NCI-H187 treated with DMSO at 0.1 percent for 48 hours (cell line): ENCODE results near the gene CHRD.
"Not testable (repeated sequence)": the region's sequence is repeated elsewhere in the genome, so short reads cannot be mapped to it uniquely, and the experiment has no call there.

Experiments
- DNase-seq: peaks from one replicate; lab custom pipeline; 2025; lab: John Stamatoyannopoulos, UW

CHRD gene

DNA sequence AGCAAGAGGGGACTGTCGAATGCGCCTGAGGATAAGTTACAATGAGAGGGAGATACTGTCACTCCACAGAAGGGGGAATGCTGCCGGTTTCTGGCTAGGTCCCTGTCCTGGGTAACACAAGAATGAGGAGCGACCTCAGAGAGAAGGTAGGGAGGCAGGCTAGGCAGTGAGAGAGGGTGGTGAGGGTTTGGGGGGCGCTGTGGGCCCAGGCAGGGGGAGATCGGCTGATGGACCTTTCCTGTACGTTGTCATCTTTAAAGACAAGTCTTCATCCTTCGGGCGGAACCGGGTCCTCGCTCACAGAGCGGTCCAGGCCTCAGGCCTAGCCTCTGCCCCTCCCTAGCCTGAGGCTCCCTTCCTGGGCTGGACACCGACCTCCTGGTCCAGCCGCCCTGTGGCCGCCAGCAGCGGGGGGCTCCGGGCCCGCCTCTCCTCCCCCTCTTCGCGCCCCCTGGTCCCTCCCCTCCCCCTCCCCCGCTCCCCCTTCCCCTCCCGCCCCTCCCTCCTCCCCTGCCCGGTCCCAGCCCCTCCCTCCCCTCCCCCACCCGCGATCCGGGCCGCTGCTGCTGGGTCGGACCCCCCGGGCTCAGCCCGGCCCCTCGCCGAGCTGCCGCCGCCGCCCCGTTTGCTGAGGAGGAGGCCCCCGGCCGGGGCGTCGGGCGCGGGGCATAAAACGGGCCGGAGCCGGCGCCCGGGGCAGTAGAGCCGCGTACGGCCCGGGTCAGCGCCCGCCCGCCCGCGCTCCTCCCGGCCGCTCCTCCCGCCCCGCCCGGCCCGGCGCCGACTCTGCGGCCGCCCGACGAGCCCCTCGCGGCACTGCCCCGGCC lies at the start of gene CHRD:
CHRD (plus strand) TSS at position 697 of the 827 bp plus-strand sequence. CDS start 265 bp downstream, outside the sequence.
- DNase-seq = no peak

DNA sequence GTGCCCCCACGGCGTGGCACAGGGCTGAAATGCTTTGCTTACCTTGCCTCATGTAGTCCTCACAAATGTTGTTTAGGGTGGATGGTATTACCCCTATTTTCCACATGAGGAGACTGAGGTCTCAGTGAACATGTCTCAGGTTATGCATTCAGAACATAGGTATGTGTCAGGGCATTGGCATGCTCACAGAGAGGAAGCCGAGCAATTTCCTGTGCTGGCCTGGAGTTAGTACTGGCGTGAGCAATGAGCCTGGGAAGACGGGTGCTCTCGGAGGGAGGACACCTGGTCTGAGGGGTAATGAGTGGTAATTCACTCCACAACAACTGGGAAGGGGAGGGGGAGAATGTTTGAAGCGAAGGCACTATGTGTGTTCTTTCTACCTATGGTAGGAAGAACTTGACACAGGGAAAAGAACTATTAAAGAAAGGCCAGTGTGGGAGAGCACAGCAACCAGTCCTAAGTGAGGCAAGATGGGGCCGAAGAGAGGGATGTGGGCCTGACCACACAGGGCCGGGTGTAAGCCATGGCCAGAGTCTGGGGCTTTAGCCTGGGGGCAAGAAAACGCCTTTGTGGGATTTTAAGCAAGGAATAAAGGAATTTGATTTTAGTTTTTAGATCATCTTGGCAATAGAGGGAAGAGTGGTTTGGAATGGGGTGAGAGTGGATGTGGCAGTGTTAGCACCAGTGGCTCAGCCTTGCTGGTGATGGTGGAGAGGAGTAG lies 47.3 kb upstream of the CHRD start:
- no peak for DNase-seq

DNA sequence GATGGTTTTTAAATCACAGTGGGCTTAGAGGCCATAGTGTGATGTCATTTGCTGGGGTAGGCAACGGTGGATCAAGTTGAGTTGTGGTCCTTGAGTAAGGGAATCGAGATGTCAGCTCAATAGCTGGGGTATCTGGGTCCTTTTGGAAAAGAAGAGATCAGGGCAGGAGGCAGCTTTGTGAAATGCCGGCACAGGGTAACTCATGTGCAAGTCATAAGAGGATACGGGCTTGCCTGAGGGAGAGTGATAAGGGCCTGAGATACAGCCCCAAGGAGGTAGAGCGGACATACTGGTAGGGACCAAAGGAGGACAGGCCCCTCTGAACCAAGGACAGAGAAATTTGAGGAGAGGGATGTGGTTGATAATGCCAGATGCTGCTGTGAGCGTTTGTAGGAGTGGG lies 46.7 kb upstream of the CHRD start:
- no peak for DNase-seq

DNA sequence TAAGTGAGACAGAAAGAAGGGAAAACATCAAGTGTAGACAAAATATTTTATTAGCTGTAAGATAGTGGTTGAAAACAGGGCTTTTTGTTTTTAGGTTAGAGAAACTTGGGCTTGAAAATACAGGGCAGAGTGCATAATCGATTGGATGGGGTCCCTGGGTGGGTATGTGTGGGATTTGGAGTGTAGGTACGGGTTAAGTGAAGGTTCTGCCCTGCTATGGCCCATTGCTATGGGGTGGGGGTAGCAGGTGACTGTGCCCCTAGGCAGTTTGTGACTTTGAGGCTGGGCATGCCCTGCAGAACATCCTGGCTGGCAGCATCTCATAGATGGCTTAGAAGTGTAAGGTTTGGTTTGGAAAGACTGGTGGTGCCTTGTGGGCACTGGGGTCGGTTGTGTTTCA lies 46.2 kb upstream of the CHRD start:
- DNase-seq = no peak

DNA sequence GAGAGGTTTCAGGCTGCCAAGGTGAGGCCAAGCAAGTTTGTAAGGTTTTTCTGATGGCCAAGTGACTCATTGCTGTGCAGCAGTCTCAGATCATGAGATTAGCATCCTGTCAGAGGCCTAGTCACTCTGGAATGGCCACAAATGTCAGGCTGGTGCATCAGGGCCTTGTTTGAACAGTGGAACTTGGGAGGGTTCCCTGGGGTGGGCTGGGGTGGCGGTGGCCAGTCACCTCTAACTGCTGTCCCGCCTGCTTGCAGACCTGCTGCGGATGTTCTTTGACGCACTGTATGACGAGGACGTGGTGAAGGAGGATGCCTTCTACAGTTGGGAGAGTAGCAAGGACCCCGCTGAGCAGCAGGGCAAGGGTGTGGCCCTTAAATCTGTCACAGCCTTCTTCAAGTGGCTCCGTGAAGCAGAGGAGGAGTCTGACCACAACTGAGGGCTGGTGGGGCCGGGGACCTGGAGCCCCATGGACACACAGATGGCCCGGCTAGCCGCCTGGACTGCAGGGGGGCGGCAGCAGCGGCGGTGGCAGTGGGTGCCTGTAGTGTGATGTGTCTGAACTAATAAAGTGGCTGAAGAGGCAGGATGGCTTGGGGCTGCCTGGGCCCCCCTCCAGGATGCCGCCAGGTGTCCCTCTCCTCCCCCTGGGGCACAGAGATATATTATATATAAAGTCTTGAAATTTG lies 45.2 kb upstream of the CHRD start:
- DNase-seq = no peak

DNA sequence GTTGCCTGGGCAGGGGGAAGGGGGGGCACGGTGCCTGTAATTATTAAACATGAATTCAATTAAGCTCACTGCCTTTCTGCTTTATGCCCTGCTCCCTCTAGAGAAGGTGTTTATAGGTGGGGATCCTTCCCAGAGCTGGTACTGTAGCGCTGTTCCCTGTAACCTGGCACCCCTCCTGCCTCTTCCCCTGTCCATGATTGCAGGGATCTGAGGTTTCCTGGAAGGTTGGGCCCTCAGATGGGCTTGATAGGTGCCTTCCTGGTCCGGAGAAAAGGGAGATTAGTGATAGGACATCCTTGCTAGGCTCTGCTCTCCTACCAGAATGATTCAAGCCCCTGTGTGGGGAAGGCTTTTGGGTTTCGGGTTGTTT lies 44.6 kb upstream of the CHRD start:
- DNase-seq = no peak

DNA sequence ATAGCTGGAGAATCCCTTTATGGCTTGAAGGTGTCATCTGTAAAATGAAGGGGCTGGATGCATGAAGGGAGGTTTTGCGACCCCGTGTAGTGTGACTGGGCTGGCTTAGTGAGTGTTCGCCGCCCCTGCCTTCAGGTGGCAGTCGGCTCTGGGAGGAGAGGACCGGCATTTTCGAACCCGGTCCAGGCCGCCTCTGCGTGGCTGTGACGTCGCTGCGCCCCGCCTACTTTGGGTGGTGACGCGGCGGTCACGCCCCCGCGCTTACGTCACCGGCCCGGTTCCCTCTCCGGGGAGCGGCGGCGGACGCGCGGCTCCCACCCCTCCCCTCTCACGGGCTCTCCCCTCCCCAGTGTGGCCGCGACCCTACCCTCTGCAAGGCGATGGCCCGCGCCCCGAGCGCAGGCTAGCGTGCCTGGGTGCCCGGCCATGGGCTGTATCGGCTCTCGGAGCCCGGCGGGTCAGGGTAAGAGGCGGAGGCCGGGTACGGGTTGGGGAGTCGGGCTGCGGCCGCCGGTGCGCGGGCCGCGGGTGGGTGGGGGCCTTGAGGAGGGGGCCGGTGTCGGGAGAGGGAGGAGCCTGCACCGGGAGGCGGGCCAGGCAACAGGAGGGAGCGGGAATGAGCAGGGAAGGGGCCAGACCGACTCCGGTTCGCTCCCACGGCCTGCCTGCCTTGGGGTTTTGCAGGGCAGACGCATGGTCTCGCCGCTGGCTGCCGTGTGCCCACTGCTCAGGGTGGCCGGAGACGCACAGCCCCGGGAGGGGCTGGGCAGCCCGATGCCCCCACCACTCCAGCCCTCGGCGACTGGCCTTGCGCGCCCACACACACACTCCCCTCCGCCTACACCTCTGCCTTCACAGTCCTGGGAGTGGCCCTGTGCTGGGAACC lies 44.0 kb upstream of the CHRD start:
- no peak for DNase-seq

DNA sequence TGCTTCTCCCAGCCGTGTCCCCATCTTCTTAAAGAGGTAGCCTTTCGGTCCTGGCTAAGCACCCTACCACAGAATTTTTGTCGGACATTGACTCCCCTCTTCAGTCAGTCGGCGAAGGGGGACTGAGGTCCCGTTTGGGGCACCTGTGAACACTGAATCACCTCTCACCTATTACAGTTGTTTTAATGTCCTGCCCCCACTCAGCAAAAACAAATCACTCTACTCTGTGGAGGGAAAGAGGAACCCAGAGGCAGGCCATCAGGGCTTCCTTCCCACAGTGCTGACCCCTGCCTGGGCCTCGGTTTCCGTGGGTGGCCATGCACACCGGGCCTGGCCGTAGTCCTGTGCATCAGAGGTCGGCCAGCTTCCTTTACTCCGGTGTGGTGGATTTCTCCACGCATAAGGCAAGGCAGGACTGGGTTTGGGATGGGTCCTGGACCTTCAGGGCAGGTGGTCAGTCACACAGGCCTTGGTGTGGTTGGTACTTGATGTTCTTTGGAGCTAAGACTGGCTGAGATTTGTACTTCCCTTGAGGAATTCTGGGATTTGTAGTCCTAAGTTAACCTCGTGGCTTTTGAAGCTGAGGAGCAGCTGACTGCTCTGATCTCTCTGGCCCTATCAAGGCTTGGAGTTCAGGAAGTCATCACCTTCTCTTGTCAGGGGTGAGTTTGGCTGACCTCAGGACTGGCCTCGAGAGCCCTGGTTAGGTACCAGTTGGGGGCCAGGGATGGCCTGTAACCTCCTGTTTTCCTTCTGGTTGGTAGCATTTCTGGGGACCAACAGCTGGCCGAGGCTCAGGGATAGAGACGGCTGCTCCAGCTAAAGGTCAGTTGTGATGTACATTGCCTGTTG lies 43.1 kb upstream of the CHRD start:
- no peak for DNase-seq

DNA sequence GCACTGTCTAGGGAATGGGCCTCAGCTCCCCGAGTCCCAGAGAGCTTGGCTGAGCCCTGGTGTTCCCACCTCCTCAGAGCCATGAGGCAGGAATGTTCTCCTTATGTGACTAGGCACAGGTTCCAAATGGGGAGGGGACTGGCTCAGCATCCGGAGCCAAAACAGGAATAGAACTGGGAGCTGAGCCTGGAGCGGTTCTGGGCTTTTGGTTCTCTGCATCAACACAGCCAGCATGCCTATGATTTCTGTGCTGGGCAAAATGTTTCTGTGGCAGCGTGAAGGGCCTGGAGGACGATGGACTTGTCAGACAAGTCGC lies 42.5 kb upstream of the CHRD start, which contains the start of gene FAM131A:
FAM131A (plus strand) TSS at position 202 of the 316 bp plus-strand sequence; CDS start at position 233, 31 bp downstream.
- DNase-seq = no peak

DNA sequence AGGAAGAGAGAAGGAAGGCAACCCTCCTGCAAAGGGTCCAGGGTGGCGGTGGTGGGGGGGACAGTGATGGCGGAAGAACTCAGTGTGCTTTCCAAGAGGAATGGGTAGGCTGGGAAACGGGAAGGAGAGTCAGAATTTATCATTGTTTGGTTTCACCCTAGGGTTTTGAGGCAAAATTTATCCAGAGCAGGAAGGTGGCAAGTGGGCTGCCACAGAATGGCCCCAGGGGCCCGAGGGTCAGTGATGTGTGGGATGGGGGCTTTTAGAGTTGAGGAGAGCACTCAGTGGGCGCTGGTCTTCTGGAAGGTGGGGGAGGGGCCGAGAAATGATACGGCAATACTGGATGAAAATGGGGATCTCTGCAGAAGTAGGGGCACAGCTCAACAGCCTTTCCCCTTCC lies 41.9 kb upstream of the CHRD start:
- no peak for DNase-seq

DNA sequence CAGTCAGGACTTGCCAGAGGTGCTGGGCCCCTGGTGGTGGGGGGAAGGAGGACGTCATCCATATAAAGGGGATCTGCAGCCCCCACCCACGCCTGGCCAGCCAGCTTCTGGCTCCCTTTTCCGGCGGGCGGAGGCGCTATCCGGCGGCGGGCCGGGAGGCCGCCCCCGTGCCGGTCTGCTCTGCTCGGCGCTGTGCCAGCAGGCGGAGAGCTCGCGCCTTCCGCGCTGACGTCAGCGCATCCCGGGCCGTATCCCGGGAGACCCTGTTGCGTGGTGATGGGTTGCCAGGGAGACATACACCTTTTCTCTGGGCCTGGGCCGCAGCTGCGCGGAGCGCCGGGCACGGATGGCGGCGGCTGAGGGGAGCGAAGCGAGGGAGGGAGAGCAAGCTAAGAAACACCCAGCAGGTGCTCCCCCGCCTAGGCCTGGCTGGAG lies 41.3 kb upstream of the CHRD start:
- DNase-seq = peak; percentile 56

DNA sequence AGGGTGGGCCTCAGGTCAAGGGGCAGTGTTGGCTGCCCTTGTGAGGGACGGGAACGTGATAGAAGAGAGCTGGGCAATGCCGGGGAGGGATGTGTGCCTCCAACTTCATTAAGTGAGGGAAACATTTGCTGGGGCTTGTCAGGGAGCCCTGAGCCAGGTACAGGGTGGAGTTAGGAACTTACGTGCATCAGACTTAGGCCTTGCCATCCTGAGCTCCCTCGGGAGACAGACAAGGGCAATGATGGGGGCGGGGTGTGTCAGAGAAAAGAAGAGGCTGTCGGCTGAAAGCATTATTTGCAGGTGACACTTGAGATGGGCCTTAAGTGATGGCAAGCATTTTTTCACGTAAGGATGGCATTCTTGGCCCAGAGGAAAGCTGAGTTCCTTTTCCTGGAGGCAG lies 40.9 kb upstream of the CHRD start:
- DNase-seq = peak; percentile 71

DNA sequence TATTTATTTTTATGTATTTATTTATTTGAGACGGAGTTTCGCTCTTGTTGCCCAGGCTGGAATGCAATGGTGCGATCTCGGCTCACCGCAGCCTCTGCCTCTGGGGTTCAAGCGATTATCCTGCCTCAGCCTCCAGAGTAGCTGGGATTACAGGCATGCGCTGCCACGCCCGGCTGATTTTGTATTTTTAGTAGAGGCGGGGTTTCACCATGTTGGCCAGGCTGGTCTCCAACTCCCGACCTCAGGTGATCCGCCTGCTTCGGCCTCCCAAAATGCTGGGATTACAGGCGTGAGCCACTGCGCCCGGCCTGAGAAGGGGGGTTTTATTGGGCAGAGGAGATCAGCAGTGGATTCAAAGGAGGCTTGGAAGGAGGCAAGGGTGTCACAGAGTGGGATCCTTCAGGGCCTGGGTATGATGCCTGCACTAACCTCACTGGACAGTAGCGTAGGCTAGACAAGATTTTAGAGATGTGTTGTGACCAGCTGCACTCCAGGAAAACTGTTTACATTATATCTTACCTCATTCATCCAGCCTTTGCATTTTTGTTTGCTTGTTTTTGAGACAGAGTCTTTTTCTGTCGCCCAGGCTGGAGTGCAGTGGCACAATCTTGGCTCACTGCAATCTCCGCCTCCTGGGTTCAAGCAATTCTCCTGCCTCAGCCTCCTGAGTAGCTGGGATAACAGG lies 40.3 kb upstream of the CHRD start:
- DNase-seq = not testable (repeated sequence)

DNA sequence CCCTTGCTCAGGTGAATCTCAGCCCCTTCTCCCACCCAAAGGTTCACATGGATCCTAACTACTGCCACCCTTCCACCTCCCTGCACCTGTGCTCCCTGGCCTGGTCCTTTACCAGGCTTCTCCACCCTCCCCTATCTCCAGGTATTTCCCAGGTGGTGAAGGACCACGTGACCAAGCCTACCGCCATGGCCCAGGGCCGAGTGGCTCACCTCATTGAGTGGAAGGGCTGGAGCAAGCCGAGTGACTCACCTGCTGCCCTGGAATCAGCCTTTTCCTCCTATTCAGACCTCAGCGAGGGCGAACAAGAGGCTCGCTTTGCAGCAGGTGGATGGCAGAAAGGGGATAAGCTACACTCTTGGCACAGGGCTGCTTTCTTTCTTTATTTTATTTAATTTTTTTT lies 37.9 kb upstream of the CHRD start:
- DNase-seq = peak; percentile 17

DNA sequence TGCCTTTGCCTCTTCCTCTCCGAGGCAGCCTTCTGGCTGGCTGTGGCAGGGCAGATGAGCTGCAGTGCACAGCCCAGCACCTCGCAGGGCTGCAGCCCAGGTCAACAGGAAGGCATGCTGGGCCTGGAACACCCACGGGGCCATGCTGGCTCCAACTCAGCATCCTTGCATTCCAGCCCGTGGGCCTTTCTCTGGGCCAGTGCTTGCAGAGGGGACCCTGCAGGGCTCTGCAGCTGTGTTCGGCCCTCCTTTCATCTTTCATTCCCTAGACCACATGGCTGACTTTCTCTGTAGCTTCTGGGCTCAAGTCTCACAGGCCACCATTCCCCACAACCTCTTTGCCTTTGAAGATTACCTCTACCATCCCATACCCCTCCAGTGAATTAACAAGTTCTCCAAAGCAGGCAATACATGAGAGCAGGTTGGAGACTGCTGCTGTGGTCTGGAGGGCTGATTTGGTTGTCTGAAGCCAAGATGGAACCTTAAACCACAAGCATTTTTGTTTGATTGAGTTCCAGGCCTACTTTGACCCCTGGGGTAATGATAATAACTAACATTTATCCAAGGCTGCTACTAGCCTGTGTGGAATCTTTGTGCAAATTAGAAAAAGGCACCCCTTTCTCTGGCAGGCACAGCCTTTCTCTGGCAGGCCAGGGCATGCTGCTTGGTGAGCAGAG lies 36.5 kb upstream of the CHRD start:
- no peak for DNase-seq

DNA sequence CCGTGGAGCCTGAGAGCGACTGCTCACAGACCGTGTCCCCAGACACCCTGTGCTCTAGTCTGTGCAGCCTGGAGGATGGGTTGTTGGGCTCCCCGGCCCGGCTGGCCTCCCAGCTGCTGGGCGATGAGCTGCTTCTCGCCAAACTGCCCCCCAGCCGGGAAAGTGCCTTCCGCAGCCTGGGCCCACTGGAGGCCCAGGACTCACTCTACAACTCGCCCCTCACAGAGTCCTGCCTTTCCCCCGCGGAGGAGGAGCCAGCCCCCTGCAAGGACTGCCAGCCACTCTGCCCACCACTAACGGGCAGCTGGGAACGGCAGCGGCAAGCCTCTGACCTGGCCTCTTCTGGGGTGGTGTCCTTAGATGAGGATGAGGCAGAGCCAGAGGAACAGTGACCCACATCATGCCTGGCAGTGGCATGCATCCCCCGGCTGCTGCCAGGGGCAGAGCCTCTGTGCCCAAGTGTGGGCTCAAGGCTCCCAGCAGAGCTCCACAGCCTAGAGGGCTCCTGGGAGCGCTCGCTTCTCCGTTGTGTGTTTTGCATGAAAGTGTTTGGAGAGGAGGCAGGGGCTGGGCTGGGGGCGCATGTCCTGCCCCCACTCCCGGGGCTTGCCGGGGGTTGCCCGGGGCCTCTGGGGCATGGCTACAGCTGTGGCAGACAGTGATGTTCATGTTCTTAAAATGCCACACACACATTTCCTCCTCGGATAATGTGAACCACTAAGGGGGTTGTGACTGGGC lies 35.1 kb upstream of the CHRD start:
- DNase-seq = no peak

DNA sequence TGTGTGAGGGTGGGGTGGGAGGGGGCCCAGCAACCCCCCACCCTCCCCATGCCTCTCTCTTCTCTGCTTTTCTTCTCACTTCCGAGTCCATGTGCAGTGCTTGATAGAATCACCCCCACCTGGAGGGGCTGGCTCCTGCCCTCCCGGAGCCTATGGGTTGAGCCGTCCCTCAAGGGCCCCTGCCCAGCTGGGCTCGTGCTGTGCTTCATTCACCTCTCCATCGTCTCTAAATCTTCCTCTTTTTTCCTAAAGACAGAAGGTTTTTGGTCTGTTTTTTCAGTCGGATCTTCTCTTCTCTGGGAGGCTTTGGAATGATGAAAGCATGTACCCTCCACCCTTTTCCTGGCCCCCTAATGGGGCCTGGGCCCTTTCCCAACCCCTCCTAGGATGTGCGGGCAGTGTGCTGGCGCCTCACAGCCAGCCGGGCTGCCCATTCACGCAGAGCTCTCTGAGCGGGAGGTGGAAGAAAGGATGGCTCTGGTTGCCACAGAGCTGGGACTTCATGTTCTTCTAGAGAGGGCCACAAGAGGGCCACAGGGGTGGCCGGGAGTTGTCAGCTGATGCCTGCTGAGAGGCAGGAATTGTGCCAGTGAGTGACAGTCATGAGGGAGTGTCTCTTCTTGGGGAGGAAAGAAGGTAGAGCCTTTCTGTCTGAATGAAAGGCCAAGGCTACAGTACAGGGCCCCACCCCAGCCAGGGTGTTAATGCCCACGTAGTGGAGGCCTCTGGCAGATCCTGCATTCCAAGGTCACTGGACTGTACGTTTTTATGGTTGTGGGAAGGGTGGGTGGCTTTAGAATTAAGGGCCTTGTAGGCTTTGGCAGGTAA lies 34.3 kb upstream of the CHRD start:
- peak; percentile 17 for DNase-seq
